Neural cell (in vitro differentiated cells): ENCODE results near the gene TPRG1. TPM values are rescaled to one million over a fixed set of nuclear protein-coding genes. Genes with fewer than 3 reads are reported as not detected.

Experiments used
- H2AFZ ChIP-seq: fragments of 200-600, 300-800 bp; sonication (generic), shearing (Covaris generic); 2 replicates; pipeline ENCODE4 v1.6.0; 2014; ENCODE audit warnings: low read depth, mild to moderate bottlenecking, antibody characterized with exemption, low read length, moderate library complexity
- H3F3A ChIP-seq: fragments of 200-600 bp; shearing (Covaris generic); 2 replicates; pipeline ENCODE4 v1.6.1; 2016; ENCODE audit warnings: mild to moderate bottlenecking, moderate library complexity, mixed read lengths, antibody characterized with exemption, low read length; ENCODE audit not compliant: insufficient read depth, poor library complexity, severe bottlenecking
- H3K27ac ChIP-seq: fragments of 200-600, 300-800 bp; sonication (generic), shearing (Covaris generic); 2 replicates; pipeline ENCODE4 v1.5.1; 2014; ENCODE audit warnings: mild to moderate bottlenecking, low read length, moderate library complexity
- H3K27me3 ChIP-seq: fragments of 300-800, 200-600 bp; sonication (generic), shearing (Covaris generic); 2 replicates; pipeline ENCODE4 v1.6.0; 2014; ENCODE audit warnings: mild to moderate bottlenecking, low read depth, low read length, moderate library complexity; ENCODE audit not compliant: insufficient read depth
- H3K36me3 ChIP-seq: fragments of 300-800, 200-600 bp; sonication (generic), shearing (Covaris generic); 2 replicates; pipeline ENCODE4 v1.5.1; 2014; ENCODE audit warnings: mild to moderate bottlenecking, antibody characterized with exemption, low read length, moderate library complexity; ENCODE audit not compliant: insufficient read depth
- H3K4me2 ChIP-seq: fragments of 300-800, 200-600 bp; sonication (generic), shearing (Covaris generic); 2 replicates; pipeline ENCODE4 v1.6.0; 2014; ENCODE audit warnings: mild to moderate bottlenecking, low read length
- H3K4me3 ChIP-seq: fragments of 300-800, 200-600 bp; sonication (generic), shearing (Covaris generic); 2 replicates; pipeline ENCODE4 v1.5.1; 2014; ENCODE audit warnings: mild to moderate bottlenecking, low read length, moderate library complexity
- H3K79me2 ChIP-seq: fragments of 200-600 bp; shearing (Covaris generic); replicated peaks from 2 replicates; pipeline ENCODE4 v1.6.0; 2014; ENCODE audit warnings: mild to moderate bottlenecking, low read length, moderate library complexity; ENCODE audit not compliant: insufficient read depth
- H3K9ac ChIP-seq: fragments of 300-800, 200-600 bp; sonication (generic), shearing (Covaris generic); 2 replicates; pipeline ENCODE4 v1.6.1; 2016; ENCODE audit warnings: mild to moderate bottlenecking, low read length, mixed read lengths
- H3K9me2 ChIP-seq: fragments of 200-600 bp; shearing (Covaris generic); 2 replicates; pipeline ENCODE4 v1.6.1; 2016; ENCODE audit warnings: mild to moderate bottlenecking, low read length, mixed read lengths; ENCODE audit not compliant: insufficient read depth
- H3K9me3 ChIP-seq: fragments of 200-600, 300-800 bp; sonication (generic), shearing (Covaris generic); 2 replicates; pipeline ENCODE4 v1.6.1; 2016; ENCODE audit warnings: mild to moderate bottlenecking, mixed run types, low read length, moderate library complexity, mixed read lengths
- H4K20me1 ChIP-seq: fragments of 200-600 bp; shearing (Covaris generic); 2 replicates; pipeline ENCODE4 v1.6.1; 2016; ENCODE audit warnings: mild to moderate bottlenecking, mixed run types; ENCODE audit not compliant: insufficient read depth
- EP300 ChIP-seq: fragments of 450-650 bp; conservative IDR thresholded peaks from 2 replicates; pipeline ENCODE4 v1.6.1; 2014; ENCODE audit warnings: antibody characterized with exemption, mild to moderate bottlenecking, moderate library complexity; ENCODE audit not compliant: poor library complexity, severe bottlenecking
- EZH2 ChIP-seq: fragments of 200-600, 300-800 bp; shearing (Covaris generic), sonication (generic); IDR thresholded peaks from 2 replicates; pipeline ENCODE4 v1.6.1; 2014; ENCODE audit warnings: antibody characterized with exemption, low read length, borderline replicate concordance, mild to moderate bottlenecking; ENCODE audit not compliant: insufficient read depth, poor library complexity, severe bottlenecking
- MXI1 ChIP-seq: fragments of 450-650 bp; conservative IDR thresholded peaks from 2 replicates; pipeline ENCODE4 v1.6.1; 2014; ENCODE audit warnings: antibody characterized with exemption, mild to moderate bottlenecking; ENCODE audit not compliant: poor library complexity, severe bottlenecking
- POLR2AphosphoS5 ChIP-seq: IDR thresholded peaks from 2 replicates; pipeline ENCODE4 v1.6.1; 2012
- RAD21 ChIP-seq: fragments of 450-650 bp; conservative IDR thresholded peaks from 2 replicates; pipeline ENCODE4 v1.6.1; 2014; ENCODE audit warnings: antibody characterized with exemption, mild to moderate bottlenecking, moderate library complexity
- SMC3 ChIP-seq: fragments of 450-650 bp; conservative IDR thresholded peaks from 2 replicates; pipeline ENCODE4 v1.6.1; 2014; ENCODE audit warnings: antibody characterized with exemption, mild to moderate bottlenecking, moderate library complexity; ENCODE audit not compliant: poor library complexity
- TAF1 ChIP-seq: IDR thresholded peaks from 2 replicates; pipeline ENCODE4 v1.6.1; 2012; ENCODE audit warnings: low read depth
- polyA plus RNA-seq: library from polyadenylated mRNA; depleted of rRNA; stranded (reverse); fragments of >200 nt; gene quantifications from 2 replicates; pipeline ENCODE4 v1.2.3, GENCODE V29; 2014
- TF ChIP-seq, protein P1 (sequence below): IDR thresholded peaks from 2 replicates; pipeline ENCODE4 v1.6.1; 2012; ENCODE audit warnings: borderline replicate concordance
- TF ChIP-seq, protein P2 (sequence below): fragments of 450-650 bp; IDR thresholded peaks from 2 replicates; pipeline ENCODE4 v1.5.1; 2014; ENCODE audit warnings: antibody characterized with exemption, mild to moderate bottlenecking, moderate library complexity; ENCODE audit not compliant: poor library complexity, severe bottlenecking

The TPRG1 gene
- polyA plus RNA-seq, 1 donor from 2014 or later: 0.17 TPM

- Histone ChIP-seq H3K27ac (no peak overlapping the region), H3K9ac (no peak overlapping the region), H3K9me3 (no peaks in the 10 kb centered on the region), H3K4me3 (no peak overlapping the region), H3F3A (no peaks in the 10 kb centered on the region), H3K9me2 (no peaks in the 10 kb centered on the region), H3K27me3 (no peaks in the 10 kb centered on the region), H2AFZ (no peak overlapping the region), H3K36me3 (no peaks in the 10 kb centered on the region), H3K4me2 (no peak overlapping the region), H3K79me2 (no peaks in the 10 kb centered on the region), H4K20me1 (no peaks in the 10 kb centered on the region)
- TF ChIP-seq TAF1 (no peak), POLR2AphosphoS5 (no peak), SMC3 (no peak), MXI1 (no peak), EP300 (no peak), RAD21 (no peak), EZH2 (no peak)
- TF ChIP-seq, protein P1, sequence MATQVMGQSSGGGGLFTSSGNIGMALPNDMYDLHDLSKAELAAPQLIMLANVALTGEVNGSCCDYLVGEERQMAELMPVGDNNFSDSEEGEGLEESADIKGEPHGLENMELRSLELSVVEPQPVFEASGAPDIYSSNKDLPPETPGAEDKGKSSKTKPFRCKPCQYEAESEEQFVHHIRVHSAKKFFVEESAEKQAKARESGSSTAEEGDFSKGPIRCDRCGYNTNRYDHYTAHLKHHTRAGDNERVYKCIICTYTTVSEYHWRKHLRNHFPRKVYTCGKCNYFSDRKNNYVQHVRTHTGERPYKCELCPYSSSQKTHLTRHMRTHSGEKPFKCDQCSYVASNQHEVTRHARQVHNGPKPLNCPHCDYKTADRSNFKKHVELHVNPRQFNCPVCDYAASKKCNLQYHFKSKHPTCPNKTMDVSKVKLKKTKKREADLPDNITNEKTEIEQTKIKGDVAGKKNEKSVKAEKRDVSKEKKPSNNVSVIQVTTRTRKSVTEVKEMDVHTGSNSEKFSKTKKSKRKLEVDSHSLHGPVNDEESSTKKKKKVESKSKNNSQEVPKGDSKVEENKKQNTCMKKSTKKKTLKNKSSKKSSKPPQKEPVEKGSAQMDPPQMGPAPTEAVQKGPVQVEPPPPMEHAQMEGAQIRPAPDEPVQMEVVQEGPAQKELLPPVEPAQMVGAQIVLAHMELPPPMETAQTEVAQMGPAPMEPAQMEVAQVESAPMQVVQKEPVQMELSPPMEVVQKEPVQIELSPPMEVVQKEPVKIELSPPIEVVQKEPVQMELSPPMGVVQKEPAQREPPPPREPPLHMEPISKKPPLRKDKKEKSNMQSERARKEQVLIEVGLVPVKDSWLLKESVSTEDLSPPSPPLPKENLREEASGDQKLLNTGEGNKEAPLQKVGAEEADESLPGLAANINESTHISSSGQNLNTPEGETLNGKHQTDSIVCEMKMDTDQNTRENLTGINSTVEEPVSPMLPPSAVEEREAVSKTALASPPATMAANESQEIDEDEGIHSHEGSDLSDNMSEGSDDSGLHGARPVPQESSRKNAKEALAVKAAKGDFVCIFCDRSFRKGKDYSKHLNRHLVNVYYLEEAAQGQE: no peak
- TF ChIP-seq, protein P2, sequence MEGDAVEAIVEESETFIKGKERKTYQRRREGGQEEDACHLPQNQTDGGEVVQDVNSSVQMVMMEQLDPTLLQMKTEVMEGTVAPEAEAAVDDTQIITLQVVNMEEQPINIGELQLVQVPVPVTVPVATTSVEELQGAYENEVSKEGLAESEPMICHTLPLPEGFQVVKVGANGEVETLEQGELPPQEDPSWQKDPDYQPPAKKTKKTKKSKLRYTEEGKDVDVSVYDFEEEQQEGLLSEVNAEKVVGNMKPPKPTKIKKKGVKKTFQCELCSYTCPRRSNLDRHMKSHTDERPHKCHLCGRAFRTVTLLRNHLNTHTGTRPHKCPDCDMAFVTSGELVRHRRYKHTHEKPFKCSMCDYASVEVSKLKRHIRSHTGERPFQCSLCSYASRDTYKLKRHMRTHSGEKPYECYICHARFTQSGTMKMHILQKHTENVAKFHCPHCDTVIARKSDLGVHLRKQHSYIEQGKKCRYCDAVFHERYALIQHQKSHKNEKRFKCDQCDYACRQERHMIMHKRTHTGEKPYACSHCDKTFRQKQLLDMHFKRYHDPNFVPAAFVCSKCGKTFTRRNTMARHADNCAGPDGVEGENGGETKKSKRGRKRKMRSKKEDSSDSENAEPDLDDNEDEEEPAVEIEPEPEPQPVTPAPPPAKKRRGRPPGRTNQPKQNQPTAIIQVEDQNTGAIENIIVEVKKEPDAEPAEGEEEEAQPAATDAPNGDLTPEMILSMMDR: no peak
Measured at GRCh38 chr3:189188466-189188865, 16.7 kb downstream of the TPRG1 start.

DNA sequence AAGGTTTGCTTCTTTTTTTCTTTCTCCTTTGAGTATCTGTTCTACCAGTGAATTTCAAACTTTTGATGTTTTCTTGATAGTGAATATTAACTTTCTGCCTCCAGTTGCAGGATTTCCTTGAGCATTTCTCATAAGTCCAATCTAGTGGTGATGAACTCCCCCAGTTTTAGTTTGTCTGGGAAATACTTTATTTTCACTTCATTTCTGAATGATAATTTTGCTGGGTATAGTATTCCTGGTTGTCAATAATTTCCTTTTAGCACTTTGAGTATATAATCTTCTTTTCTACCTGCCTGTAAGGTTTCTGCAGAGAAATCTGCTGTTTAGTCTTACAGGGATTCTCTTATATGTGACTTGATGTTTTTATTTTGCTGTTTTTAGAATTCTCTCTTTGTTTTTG is 21.0 kb downstream of the TPRG1 start:
- no peaks in the 10 kb centered on the region for H4K20me1 ChIP-seq
- no peak overlapping the region for H3K4me3 ChIP-seq
- H3K4me2 ChIP-seq: no peak overlapping the region
- no peaks in the 10 kb centered on the region for H3F3A ChIP-seq
- H2AFZ ChIP-seq: no peak overlapping the region
- H3K9me3 ChIP-seq: no peaks in the 10 kb centered on the region
- no peaks in the 10 kb centered on the region for H3K9me2 ChIP-seq
- no peaks in the 10 kb centered on the region for H3K36me3 ChIP-seq
- no peak overlapping the region for H3K27ac ChIP-seq
- no peak overlapping the region for H3K9ac ChIP-seq
- TF ChIP-seq, protein P2: no peak
- TF ChIP-seq, protein P1: no peak
- TF ChIP-seq MXI1 (no peak), EZH2 (no peak), POLR2AphosphoS5 (no peak), TAF1 (no peak), RAD21 (no peak), SMC3 (no peak), EP300 (no peak)
- H3K79me2 ChIP-seq: no peaks in the 10 kb centered on the region
- H3K27me3 ChIP-seq: no peaks in the 10 kb centered on the region
